GM12874 (cell line): Measurements from ENCODE around the gene EXTL2.

Source experiments
- CTCF ChIP-seq: IDR thresholded peaks from 2 replicates; pipeline ENCODE4 v1.5.1; 2011; ENCODE audit warnings: low read depth, mild to moderate bottlenecking, control low read depth, low read length, moderate library complexity; ENCODE audit not compliant: insufficient read depth

EXTL2 gene

GRCh38 chr1:100931716-100932115 lies 37.1 kb upstream of the EXTL2 start:
- no peak for TF ChIP-seq CTCF

GRCh38 chr1:100930494-100930893 lies 35.9 kb upstream of the EXTL2 start:
- no peak for TF ChIP-seq CTCF

GRCh38 chr1:100928128-100928527 lies 33.5 kb upstream of the EXTL2 start:
- no peak for TF ChIP-seq CTCF

GRCh38 chr1:100927276-100927675 lies 32.6 kb upstream of the EXTL2 start:
- no peak for TF ChIP-seq CTCF

GRCh38 chr1:100926240-100926639 lies 31.6 kb upstream of the EXTL2 start:
- TF ChIP-seq CTCF = no peak

GRCh38 chr1:100924991-100925390 lies 30.3 kb upstream of the EXTL2 start:
- TF ChIP-seq CTCF = no peak

GRCh38 chr1:100924212-100924611 lies 29.6 kb upstream of the EXTL2 start:
- no peak for TF ChIP-seq CTCF
